Stimulated activated CD4-positive, alpha-beta T cell treated with anti-CD3 and anti-CD28 coated beads, Interleukin-15, amount 100 ng/mL, for 1 hour (primary cell): ENCODE measurements around the gene KIF16B.
"Not testable (repeated sequence)": the region's sequence is repeated elsewhere in the genome, so short reads cannot be mapped to it uniquely, and the experiment has no call there.

ENCODE experiments used
- DNase-seq, 2 donors: peaks; one replicate each; pipeline ENCODE4 v3.0.0-alpha.2; 2020; ENCODE audit warnings: low read depth in 1 of 2, low spot score in 1 of 2

Gene KIF16B

GRCh38 chr20:16526433-16527380 is 46.5 kb downstream of the KIF16B start:
- DNase-seq: no peak

- DNase-seq: not testable (repeated sequence)
Observed at GRCh38 chr20:16522651-16523050, 50.6 kb downstream of the KIF16B start.

- no peak for DNase-seq
Observed at GRCh38 chr20:16520154-16520553, 53.1 kb downstream of the KIF16B start.

GRCh38 chr20:16519673-16520072 is 53.6 kb downstream of the KIF16B start:
- DNase-seq: not testable (repeated sequence)

- no peak for DNase-seq
Observed at GRCh38 chr20:16518784-16519084, 54.5 kb downstream of the KIF16B start.

GRCh38 chr20:16517946-16518783 is 55.1 kb downstream of the KIF16B start:
- no peak for DNase-seq

GRCh38 chr20:16516794-16517193 is 56.5 kb downstream of the KIF16B start:
- DNase-seq: no peak

- DNase-seq: no peak
Observed at GRCh38 chr20:16515046-16515445, 58.2 kb downstream of the KIF16B start.

- no peak for DNase-seq
Observed at GRCh38 chr20:16514140-16514539, 59.1 kb downstream of the KIF16B start.

- DNase-seq: no peak
Observed at GRCh38 chr20:16505894-16506293, 67.4 kb downstream of the KIF16B start.

GRCh38 chr20:16501301-16501700 is 71.9 kb downstream of the KIF16B start:
- DNase-seq: no peak

- no peak for DNase-seq
Observed at GRCh38 chr20:16500197-16500596, 73.1 kb downstream of the KIF16B start.

- no peak for DNase-seq
Observed at GRCh38 chr20:16498526-16499253, 74.6 kb downstream of the KIF16B start.

GRCh38 chr20:16497896-16498295 is 75.4 kb downstream of the KIF16B start:
- no peak for DNase-seq

GRCh38 chr20:16493486-16493885 is 79.8 kb downstream of the KIF16B start:
- no peak for DNase-seq

- no peak for DNase-seq
Observed at GRCh38 chr20:16491294-16491905, 81.8 kb downstream of the KIF16B start.

GRCh38 chr20:16490696-16491095 is 82.6 kb downstream of the KIF16B start:
- no peak for DNase-seq

- DNase-seq: no peak
Observed at GRCh38 chr20:16488616-16489015, 84.6 kb downstream of the KIF16B start.

- no peak for DNase-seq
Observed at GRCh38 chr20:16488086-16488485, 85.2 kb downstream of the KIF16B start.

- DNase-seq: no peak
Observed at GRCh38 chr20:16486532-16486931, 86.7 kb downstream of the KIF16B start.

- no peak for DNase-seq
Observed at GRCh38 chr20:16485401-16485800, 87.8 kb downstream of the KIF16B start.
